ENCODE results near the gene MYCL. TPM values are rescaled to one million over a fixed set of nuclear protein-coding genes. Genes with fewer than 3 reads are reported as not detected.

Gene MYCL
- polyA plus RNA-seq, 3 donors, result 24.8 to 84.0 (median 74.7) TPM

DNA sequence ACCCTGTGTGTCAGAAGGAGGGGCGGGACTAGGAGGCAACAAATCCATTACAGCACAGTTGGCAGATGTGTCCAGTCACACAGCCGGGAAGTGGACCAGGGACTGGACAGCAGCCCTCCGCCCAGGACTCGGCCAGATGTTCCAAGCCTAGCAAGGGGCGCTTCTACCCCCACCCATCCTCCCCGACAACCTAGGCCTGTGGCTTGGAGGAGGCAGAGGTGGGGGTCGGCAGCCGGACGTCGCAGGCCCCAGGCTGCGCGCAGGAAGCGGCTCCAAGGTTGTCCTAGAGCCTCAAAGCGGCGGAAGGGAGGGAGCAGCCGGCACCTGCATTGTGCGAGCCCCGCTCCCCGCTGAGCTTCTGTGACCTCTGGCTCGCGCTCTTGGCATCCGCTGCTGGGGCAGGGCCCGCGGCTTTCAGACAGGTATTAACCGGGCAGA is 20.6 kb upstream of the MYCL start:
- no peaks in the 10 kb centered on the region for H4K20me1 ChIP-seq (ENCODE audit: insufficient read depth, low read length)
- no peak overlapping the region for H3K27ac ChIP-seq (ENCODE audit: low read depth in 1 of 2, low read length in 2 of 2)
- H3K9ac ChIP-seq (ENCODE audit: insufficient read depth, low read length, poor library complexity, severe bottlenecking), result no peak overlapping the region
- DNase-seq, result no peak
- no peaks in the 10 kb centered on the region for H3K36me3 ChIP-seq (replicated peaks in 1 of 2; ENCODE audit: control insufficient read depth in 1 of 2, insufficient read depth in 2 of 2, low read length in 2 of 2)
- Mint-ChIP-seq H3K4me1 (peaks cover 37% of the 10 kb centered on the region), H3K27ac (no peak overlapping the region), H3K36me3 (peaks cover 0 to 6% of the 10 kb centered on the region in 2 donors), H3K27me3 (ENCODE audit: low read depth in 3 of 3) (peaks cover under 1 to 7% (median 3%) of the 10 kb centered on the region in 3 donors), H3K4me3 (peak overlapping the region in 1 of 2 donors; percentile 46), H3K9me3 (peaks cover 0 to 2% (median 0%) of the 10 kb centered on the region in 7 donors)
- TF ChIP-seq, protein P1, sequence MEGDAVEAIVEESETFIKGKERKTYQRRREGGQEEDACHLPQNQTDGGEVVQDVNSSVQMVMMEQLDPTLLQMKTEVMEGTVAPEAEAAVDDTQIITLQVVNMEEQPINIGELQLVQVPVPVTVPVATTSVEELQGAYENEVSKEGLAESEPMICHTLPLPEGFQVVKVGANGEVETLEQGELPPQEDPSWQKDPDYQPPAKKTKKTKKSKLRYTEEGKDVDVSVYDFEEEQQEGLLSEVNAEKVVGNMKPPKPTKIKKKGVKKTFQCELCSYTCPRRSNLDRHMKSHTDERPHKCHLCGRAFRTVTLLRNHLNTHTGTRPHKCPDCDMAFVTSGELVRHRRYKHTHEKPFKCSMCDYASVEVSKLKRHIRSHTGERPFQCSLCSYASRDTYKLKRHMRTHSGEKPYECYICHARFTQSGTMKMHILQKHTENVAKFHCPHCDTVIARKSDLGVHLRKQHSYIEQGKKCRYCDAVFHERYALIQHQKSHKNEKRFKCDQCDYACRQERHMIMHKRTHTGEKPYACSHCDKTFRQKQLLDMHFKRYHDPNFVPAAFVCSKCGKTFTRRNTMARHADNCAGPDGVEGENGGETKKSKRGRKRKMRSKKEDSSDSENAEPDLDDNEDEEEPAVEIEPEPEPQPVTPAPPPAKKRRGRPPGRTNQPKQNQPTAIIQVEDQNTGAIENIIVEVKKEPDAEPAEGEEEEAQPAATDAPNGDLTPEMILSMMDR (IDR thresholded peaks at IDR 0.05), result no peak
- H3K27me3 ChIP-seq (ENCODE audit: control insufficient read depth in 2 of 2, insufficient read depth in 2 of 2, low read length in 2 of 2), result no peaks in the 10 kb centered on the region
- peaks cover 29 to 34% of the 10 kb centered on the region in 2 donors for H3K4me1 ChIP-seq (ENCODE audit: control insufficient read depth in 1 of 2, insufficient read depth in 2 of 2, low read length in 2 of 2)
- H3K9me3 ChIP-seq (replicated peaks in 1 of 2; ENCODE audit: control insufficient read depth in 1 of 2, insufficient read depth in 1 of 2, low read length in 2 of 2), result no peaks in the 10 kb centered on the region
- H3K4me2 ChIP-seq (replicated peaks; ENCODE audit: extremely low read depth, low read length, poor library complexity, severe bottlenecking), result no peak overlapping the region
- H3K79me2 ChIP-seq (ENCODE audit: insufficient read depth, low read length), result no peaks in the 10 kb centered on the region
- 82% methylated on average over 20 of the region's 25 CpGs for WGBS (ENCODE audit: insufficient coverage)
- no peak overlapping the region for H3K4me3 ChIP-seq (replicated peaks in 1 of 3; ENCODE audit: low read depth in 2 of 3, low read length in 3 of 3)
- no peak overlapping the region for H2AFZ ChIP-seq (ENCODE audit: insufficient read depth, low read depth, low read length, poor library complexity, severe bottlenecking)
- intact Hi-C loops (cut with micrococcal nuclease), result loop anchor here in 1 of 2 donors (5.0 kb wide), 1 partner anchor 35 kb away; the partner anchor contains the start of gene MFSD2A

DNA sequence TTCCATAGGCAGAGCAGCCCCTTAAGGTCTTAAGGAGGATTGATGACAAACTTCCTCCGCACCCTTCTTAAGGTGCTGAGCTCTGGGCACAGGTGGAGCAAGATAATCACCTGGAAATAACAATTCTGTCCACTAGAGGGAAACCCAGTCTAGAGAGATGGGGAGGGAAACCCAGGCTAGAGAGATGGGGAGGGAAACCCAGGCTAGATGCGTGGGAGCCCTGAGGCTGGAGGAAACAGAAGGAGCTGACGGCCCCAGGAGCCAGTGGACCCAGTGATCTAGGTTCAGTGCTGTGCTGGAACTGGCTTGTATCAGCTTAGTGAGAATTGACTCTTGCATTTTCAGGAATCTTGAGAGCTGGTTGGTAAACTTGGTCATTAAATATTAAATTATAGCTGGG is 17.8 kb upstream of the MYCL start:
- Histone ChIP-seq H4K20me1 (ENCODE audit: insufficient read depth, low read length) (no peaks in the 10 kb centered on the region), H3K27me3 (ENCODE audit: control insufficient read depth in 2 of 2, insufficient read depth in 2 of 2, low read length in 2 of 2) (no peaks in the 10 kb centered on the region), H3K79me2 (ENCODE audit: insufficient read depth, low read length) (no peaks in the 10 kb centered on the region), H2AFZ (ENCODE audit: insufficient read depth, low read depth, low read length, poor library complexity, severe bottlenecking) (no peak overlapping the region), H3K4me1 (ENCODE audit: control insufficient read depth in 1 of 2, insufficient read depth in 2 of 2, low read length in 2 of 2) (peaks cover 9 to 13% of the 10 kb centered on the region in 2 donors), H3K9ac (ENCODE audit: insufficient read depth, low read length, poor library complexity, severe bottlenecking) (no peak overlapping the region), H3K36me3 (replicated peaks in 1 of 2; ENCODE audit: control insufficient read depth in 1 of 2, insufficient read depth in 2 of 2, low read length in 2 of 2) (no peaks in the 10 kb centered on the region), H3K27ac (ENCODE audit: low read depth in 1 of 2, low read length in 2 of 2) (no peak overlapping the region), H3K9me3 (replicated peaks in 1 of 2; ENCODE audit: control insufficient read depth in 1 of 2, insufficient read depth in 1 of 2, low read length in 2 of 2) (no peaks in the 10 kb centered on the region), H3K4me3 (replicated peaks in 1 of 3; ENCODE audit: low read depth in 2 of 3, low read length in 3 of 3) (no peak overlapping the region), H3K4me2 (replicated peaks; ENCODE audit: extremely low read depth, low read length, poor library complexity, severe bottlenecking) (no peak overlapping the region)
- Mint-ChIP-seq H3K4me1 (peaks cover 12% of the 10 kb centered on the region), H3K27me3 (ENCODE audit: low read depth in 3 of 3) (peaks cover 2 to 9% (median 4%) of the 10 kb centered on the region in 3 donors), H3K4me3 (no peak overlapping the region), H3K9me3 (no peaks in the 10 kb centered on the region), H3K27ac (no peak overlapping the region), H3K36me3 (peaks cover 0 to 3% of the 10 kb centered on the region in 2 donors)
- TF ChIP-seq, protein P1 (IDR thresholded peaks at IDR 0.05), result peak; percentile 87
- 0% methylated on average over 2 of the region's 3 CpGs for WGBS (ENCODE audit: insufficient coverage)
- DNase-seq, result peak; percentile 63 to 77 (median 74)
- intact Hi-C loops (cut with micrococcal nuclease), result loop anchor here in 1 of 2 donors (1.0 kb wide), 1 partner anchor 54 kb away; no protein-coding TSS in a partner anchor
